OCI-LY3 (cell line): ENCODE data around the gene SAMD4B.

ENCODE experiments used
- H2AFZ ChIP-seq: fragments of 200-600, 300-600 bp; shearing (Covaris generic); 2 replicates; pipeline ENCODE4 v1.6.0; 2014; ENCODE audit warnings: antibody characterized with exemption, low read depth, low read length
- H3K27ac ChIP-seq: fragments of 200-600, 300-600 bp; sonication (generic); 2 replicates; pipeline ENCODE4 v1.5.1; 2014; ENCODE audit warnings: mild to moderate bottlenecking, low read length, moderate library complexity, mixed read lengths
- H3K27me3 ChIP-seq: fragments of 200-600, 300-600 bp; sonication (generic); 2 replicates; pipeline ENCODE4 v1.6.1; 2014; ENCODE audit warnings: low read depth, low read length, mixed read lengths
- H3K36me3 ChIP-seq: fragments of 200-600, 300-600 bp; sonication (generic); replicated peaks from 2 replicates; pipeline ENCODE3; 2014; ENCODE audit warnings: low read depth, low read length, mixed read lengths
- H3K4me1 ChIP-seq: fragments of 300-600, 200-600 bp; sonication (generic); 2 replicates; pipeline ENCODE4 v1.6.1; 2014; ENCODE audit warnings: low read length, mixed read lengths
- H3K4me2 ChIP-seq: fragments of 200-600, 300-600 bp; sonication (generic); 2 replicates; pipeline ENCODE4 v1.6.1; 2014; ENCODE audit warnings: low read length, mixed read lengths
- H3K4me3 ChIP-seq: fragments of 300-600, 200-600 bp; sonication (generic); 2 replicates; pipeline ENCODE4 v1.5.1; 2014; ENCODE audit warnings: antibody characterized with exemption, mild to moderate bottlenecking, low read length, moderate library complexity
- H3K79me2 ChIP-seq: fragments of 300-600, 200-600 bp; shearing (Covaris generic); 2 replicates; pipeline ENCODE4 v1.6.1; 2014; ENCODE audit warnings: mild to moderate bottlenecking, low read length, mixed read lengths
- H3K9ac ChIP-seq: fragments of 300-600, 200-600 bp; shearing (Covaris generic); 2 replicates; pipeline ENCODE4 v1.6.0; 2014; ENCODE audit warnings: mild to moderate bottlenecking, low read length, moderate library complexity
- H3K9me3 ChIP-seq: fragments of 200-600, 300-600 bp; shearing (Covaris generic); 2 replicates; pipeline ENCODE4 v1.6.1; 2014; ENCODE audit warnings: low read length, mixed read lengths; ENCODE audit not compliant: insufficient read depth
- H4K20me1 ChIP-seq: fragments of 200-600, 300-600 bp; sonication (generic); 2 replicates; pipeline ENCODE4 v1.6.1; 2016; ENCODE audit warnings: low read length, mixed read lengths; ENCODE audit not compliant: insufficient read depth
- EZH2phosphoT487 ChIP-seq: fragments of 200-600 bp; shearing (Covaris generic); IDR thresholded peaks from 2 replicates; pipeline ENCODE4 v1.6.1; 2018; ENCODE audit warnings: antibody characterized with exemption, mixed run types, low read depth
- TF ChIP-seq, protein P1 (sequence below): fragments of 200-600, 300-600 bp; sonication (generic); IDR thresholded peaks from 2 replicates; pipeline ENCODE4 v1.5.1; 2014; ENCODE audit warnings: antibody characterized with exemption, low read length, low read depth

SAMD4B gene

DNA sequence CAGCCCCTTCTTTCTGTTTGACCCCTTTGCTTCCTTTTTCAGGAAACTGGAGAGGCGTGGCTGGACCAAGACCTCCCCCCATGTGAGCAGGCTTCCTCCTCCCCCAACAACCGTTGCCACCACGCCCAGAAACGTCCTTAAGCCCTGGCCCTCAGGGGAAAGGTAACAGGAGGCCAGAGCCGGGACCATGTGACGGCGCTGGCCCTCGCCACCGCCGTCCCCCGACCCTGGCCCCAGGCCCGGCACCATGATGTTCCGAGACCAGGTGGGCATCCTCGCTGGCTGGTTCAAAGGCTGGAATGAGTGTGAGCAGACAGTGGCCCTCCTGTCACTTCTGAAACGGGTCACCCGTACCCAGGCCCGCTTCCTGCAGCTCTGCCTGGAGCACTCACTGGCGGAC, 14.4 kb downstream of the SAMD4B start:
- H3K9me3 ChIP-seq: no peaks in the 10 kb centered on the region
- peaks cover 9% of the 10 kb centered on the region for H3K79me2 ChIP-seq
- H3K9ac ChIP-seq: no peak overlapping the region
- peaks cover 6% of the 10 kb centered on the region for H3K4me1 ChIP-seq
- H4K20me1 ChIP-seq: no peaks in the 10 kb centered on the region
- H3K36me3 ChIP-seq: peaks cover 76% of the 10 kb centered on the region
- H3K4me3 ChIP-seq: no peak overlapping the region
- no peak for TF ChIP-seq EZH2phosphoT487
- TF ChIP-seq, protein P1, sequence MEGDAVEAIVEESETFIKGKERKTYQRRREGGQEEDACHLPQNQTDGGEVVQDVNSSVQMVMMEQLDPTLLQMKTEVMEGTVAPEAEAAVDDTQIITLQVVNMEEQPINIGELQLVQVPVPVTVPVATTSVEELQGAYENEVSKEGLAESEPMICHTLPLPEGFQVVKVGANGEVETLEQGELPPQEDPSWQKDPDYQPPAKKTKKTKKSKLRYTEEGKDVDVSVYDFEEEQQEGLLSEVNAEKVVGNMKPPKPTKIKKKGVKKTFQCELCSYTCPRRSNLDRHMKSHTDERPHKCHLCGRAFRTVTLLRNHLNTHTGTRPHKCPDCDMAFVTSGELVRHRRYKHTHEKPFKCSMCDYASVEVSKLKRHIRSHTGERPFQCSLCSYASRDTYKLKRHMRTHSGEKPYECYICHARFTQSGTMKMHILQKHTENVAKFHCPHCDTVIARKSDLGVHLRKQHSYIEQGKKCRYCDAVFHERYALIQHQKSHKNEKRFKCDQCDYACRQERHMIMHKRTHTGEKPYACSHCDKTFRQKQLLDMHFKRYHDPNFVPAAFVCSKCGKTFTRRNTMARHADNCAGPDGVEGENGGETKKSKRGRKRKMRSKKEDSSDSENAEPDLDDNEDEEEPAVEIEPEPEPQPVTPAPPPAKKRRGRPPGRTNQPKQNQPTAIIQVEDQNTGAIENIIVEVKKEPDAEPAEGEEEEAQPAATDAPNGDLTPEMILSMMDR: no peak
- no peak overlapping the region for H3K4me2 ChIP-seq
- H2AFZ ChIP-seq: no peak overlapping the region
- no peaks in the 10 kb centered on the region for H3K27me3 ChIP-seq
- H3K27ac ChIP-seq: no peak overlapping the region

DNA sequence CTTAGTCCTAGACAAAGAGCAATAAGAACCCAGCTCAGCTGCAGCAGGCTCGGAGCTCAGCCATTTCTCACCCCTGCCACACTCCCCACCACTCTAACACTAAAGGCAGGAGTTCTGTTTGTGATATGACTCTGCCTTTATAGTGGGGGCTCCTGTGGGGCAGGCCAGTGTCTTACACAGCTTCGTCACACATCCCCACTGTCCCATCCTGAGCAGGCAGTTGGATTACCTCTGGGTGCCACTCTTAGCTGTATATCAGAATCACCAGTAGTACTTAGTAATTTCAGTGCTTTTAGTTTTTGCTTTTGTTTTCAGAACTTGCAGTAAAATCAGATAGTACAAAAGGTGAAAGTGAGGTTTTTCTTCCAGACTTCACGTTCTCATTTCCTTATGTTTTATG, 16.8 kb downstream of the SAMD4B start:
- Histone ChIP-seq H3K27ac (no peak overlapping the region), H3K4me3 (no peak overlapping the region), H2AFZ (no peak overlapping the region), H3K79me2 (no peaks in the 10 kb centered on the region), H3K4me2 (no peak overlapping the region), H3K36me3 (peaks cover 82% of the 10 kb centered on the region), H4K20me1 (peaks cover 7% of the 10 kb centered on the region; the same call in 1 of the 2 replicates), H3K4me1 (peaks cover 7% of the 10 kb centered on the region; the same call in 1 of the 2 replicates), H3K9ac (no peak overlapping the region), H3K9me3 (no peaks in the 10 kb centered on the region), H3K27me3 (no peaks in the 10 kb centered on the region)
- TF ChIP-seq, protein P1: no peak
- TF ChIP-seq EZH2phosphoT487: no peak

DNA sequence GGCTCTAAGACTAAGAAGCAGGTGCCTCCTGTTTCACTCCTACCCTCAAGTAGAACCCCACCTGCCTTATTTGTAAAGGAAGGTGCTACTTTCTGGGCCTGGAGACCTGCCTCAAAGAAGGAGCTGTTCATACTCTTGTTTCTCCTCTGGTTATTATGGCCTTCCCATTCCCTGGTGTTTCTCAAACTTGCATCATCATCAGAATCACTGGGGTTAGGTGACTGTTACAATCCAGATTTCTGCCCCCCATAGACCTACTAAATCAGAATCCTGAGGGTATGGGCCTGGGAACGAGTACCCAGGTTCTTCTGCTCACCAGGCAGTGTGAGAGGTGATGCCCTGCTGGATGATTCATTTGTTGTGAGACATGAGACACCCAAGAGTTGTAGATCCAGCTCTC, 18.4 kb downstream of the SAMD4B start:
- Histone ChIP-seq H3K4me1 (peaks cover 7% of the 10 kb centered on the region; the same call in 1 of the 2 replicates), H3K4me2 (no peak overlapping the region), H3K27me3 (no peaks in the 10 kb centered on the region), H3K9ac (no peak overlapping the region), H3K27ac (no peak overlapping the region), H4K20me1 (peaks cover 7% of the 10 kb centered on the region; the same call in 1 of the 2 replicates), H3K9me3 (no peaks in the 10 kb centered on the region), H3K79me2 (no peaks in the 10 kb centered on the region), H3K36me3 (peaks cover 78% of the 10 kb centered on the region), H3K4me3 (no peak overlapping the region), H2AFZ (no peak overlapping the region)
- no peak for TF ChIP-seq EZH2phosphoT487
- TF ChIP-seq, protein P1: no peak

DNA sequence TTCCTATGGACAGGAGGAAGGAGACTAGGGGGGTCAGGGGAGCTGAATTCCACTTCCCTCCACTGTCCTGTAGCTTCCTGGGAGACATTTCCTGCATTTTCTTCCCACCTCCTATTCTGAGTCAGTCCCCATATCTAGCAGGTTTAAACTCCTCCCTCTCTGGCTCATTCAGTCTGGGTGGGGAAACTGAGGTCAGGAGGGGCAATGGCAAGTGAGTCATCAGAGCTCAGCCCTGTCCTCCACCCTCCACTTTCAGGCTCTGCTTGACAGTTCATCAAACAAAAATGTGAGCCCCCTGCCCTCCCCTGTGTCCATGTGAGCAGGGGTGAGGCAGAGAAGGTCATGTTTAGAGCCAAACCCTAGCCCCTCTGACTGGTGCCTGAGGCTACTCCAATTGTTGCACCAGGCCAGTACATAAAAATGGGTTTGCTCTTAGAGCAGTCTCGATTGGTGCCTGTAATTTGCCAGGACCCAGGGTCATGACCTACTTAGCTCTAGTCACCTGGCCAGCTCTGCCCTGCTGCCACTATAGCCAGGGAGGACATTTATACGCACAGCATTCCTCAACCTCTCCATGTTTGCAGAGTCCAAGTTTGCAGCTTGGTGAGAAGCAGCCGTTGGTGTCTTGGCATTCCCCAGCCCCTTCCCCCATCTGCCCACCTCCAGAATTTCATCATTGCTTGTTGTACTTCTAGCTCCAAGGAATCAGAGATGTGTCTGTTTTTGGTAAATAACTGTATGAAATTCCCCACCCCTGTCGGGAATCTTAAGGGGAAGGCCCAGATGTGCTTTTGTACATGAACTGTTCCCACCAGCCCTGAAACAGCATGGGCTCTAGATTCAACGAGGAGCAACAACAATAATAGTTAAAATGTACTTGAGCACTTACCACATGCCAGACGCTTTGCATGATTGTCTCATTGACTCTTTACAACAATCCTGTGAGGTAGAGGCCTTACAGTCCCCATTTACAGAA, 20.7 kb downstream of the SAMD4B start:
- Histone ChIP-seq H3K4me1 (peaks cover 7% of the 10 kb centered on the region; the same call in 1 of the 2 replicates), H2AFZ (no peak overlapping the region), H3K79me2 (no peaks in the 10 kb centered on the region), H3K27ac (no peak overlapping the region), H3K9me3 (no peaks in the 10 kb centered on the region), H3K4me3 (no peak overlapping the region), H3K36me3 (peaks cover 63% of the 10 kb centered on the region), H3K27me3 (no peaks in the 10 kb centered on the region), H4K20me1 (peaks cover 7% of the 10 kb centered on the region; the same call in 1 of the 2 replicates), H3K4me2 (no peak overlapping the region), H3K9ac (no peak overlapping the region)
- no peak for TF ChIP-seq EZH2phosphoT487
- TF ChIP-seq, protein P1: no peak
